Heart left ventricle (tissue), 13 donors: ENCODE results near the gene CDH8.

ENCODE experiments used
- CTCF ChIP-seq, 12 donors: fragments of 200-600 bp; sonication (generic) in 4 of 12; IDR thresholded peaks; one replicate each; pipeline versions ENCODE4 v1.5.0 to v1.8.0; 2018 to 2022; ENCODE audit warnings: antibody characterized with exemption in 12 of 12, mild to moderate bottlenecking in 5 of 12
- POLR2A ChIP-seq, 2 donors: fragments of 450-650 bp; IDR thresholded peaks; one replicate each; pipeline ENCODE4 v1.6.1; 2017; ENCODE audit warnings: antibody characterized with exemption in 2 of 2, mild to moderate bottlenecking in 2 of 2, moderate library complexity in 2 of 2
- donor health status: ischemic (EF 13 %, LVEDD 7.1; RV severe dilation, severe dysfunction).
- donor health status: DM: no; HTN: yes; CAD: no.
- donor health status: DM: no; HTN: no; CAD: no.
- donor health status: ischemic (EF 25% LVEDD 6.9; RV normal size, moderate dysfunction).
- donor health status: ischemic (EF 25% LVEDD 5.7; RV mildly dilated, moderate dysfunction).
- donor health status: ischemic (EF 35%, LVEDD 5.7; RV mildly dilated, moderate dysfunction).
- donor health status: nonischemic (EF 11% LVEDD 7.7; RV severe dilation, severe dysfunction).
- donor health status: DM: yes; HTN: yes; CAD: no.
- donor health status: PGD.
- donor health status: ischemic (EF 29% LVEDD 5.4; RV normal size, mild dysfunction).
- donor health status: nonischemic (EF 23%, LVEDD 6.1; RV moderate dilation, normal function).

GRCh38 chr16:61791464-61791863 lies 244.8 kb downstream of the CDH8 start:
- TF ChIP-seq CTCF (IDR thresholded peaks at IDR 0.05), result no peak
- TF ChIP-seq POLR2A (IDR thresholded peaks at IDR 0.05), result no peak
